ENCODE measurements around the gene PUS1.

DNA sequence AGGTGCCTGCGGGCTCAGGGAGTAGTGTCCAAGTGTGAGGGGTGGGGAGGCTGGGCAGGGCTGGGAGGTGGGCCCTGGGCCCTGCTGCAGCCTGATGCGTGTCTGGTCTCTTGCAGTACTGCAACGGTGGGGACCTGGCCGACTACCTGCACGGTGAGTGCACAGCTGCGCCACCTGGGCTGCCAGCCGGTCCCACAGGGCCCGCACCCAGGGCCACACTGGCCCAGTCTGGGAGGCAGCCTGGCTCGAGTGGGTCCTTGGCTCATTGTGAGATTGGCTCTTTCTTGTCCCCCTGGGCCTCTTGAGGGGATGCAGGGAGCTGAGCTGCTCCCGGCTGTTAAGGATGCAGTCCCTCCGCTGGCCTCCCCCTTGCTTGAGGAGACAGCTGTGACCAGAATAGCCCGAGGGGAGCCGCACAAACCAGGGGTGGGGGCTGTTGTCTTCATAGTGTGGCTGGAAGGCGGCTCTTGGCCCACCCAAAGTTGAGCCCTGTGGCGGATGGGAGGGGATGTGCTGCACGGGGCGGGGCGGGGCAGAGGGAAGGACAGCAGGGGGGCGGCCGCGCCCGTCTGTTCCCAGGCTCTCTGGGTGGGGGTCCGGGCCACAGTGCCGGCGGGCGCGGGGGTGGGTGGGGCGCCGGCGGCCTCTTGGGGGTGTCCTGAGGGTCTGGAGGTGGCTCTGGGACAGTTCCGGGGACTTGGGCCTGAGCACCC lies 21.5 kb upstream of the PUS1 start:
- TF ChIP-seq, protein P1, sequence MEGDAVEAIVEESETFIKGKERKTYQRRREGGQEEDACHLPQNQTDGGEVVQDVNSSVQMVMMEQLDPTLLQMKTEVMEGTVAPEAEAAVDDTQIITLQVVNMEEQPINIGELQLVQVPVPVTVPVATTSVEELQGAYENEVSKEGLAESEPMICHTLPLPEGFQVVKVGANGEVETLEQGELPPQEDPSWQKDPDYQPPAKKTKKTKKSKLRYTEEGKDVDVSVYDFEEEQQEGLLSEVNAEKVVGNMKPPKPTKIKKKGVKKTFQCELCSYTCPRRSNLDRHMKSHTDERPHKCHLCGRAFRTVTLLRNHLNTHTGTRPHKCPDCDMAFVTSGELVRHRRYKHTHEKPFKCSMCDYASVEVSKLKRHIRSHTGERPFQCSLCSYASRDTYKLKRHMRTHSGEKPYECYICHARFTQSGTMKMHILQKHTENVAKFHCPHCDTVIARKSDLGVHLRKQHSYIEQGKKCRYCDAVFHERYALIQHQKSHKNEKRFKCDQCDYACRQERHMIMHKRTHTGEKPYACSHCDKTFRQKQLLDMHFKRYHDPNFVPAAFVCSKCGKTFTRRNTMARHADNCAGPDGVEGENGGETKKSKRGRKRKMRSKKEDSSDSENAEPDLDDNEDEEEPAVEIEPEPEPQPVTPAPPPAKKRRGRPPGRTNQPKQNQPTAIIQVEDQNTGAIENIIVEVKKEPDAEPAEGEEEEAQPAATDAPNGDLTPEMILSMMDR (conservative IDR thresholded peaks at IDR 0.05; ENCODE audit: low read length) = no peak
- no peak for TF ChIP-seq EZH2phosphoT487 (IDR thresholded peaks at IDR 0.05; ENCODE audit: borderline replicate concordance, low read depth, low read length)
